ENCODE results near the gene MARCHF10. TPM values are rescaled to one million over a fixed set of nuclear protein-coding genes. Genes with fewer than 3 reads are reported as not detected.

The MARCHF10 gene
- total and polyA plus RNA-seq, 9 of the 15 experiments (the other 6 are each of a cell fraction or from before 2014, with no cell fraction given), result not detected

DNA sequence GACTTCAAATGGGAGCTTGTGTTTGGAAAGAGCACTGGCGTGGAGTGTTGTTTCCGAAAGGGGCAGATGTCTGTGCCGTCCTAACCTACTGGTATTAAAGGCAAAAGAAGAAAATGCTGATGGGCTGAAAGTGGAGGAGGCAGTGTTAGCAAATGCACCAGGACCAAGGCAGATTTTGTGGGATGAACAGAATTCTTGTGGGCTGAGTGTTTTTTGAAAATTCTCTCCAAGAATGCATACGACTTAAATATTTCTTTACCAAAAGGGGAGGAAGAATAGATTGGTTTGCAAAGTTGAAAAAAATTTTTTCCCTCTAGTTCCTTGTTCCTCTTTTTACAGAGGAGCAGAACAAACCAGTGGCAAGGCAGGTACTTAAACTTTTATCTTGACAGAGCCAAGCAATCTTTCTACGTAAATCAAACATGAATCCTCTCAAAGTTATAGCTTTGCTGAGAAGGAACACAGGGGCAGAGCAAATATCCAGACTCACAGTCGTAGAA, 16.8 kb downstream of the MARCHF10 start:
- no peaks in the 10 kb centered on the region for H3K36me3 ChIP-seq (ENCODE audit: control insufficient read depth, insufficient read depth, low read length)
- H3K4me2 ChIP-seq (ENCODE audit: insufficient read depth, low read length), result no peak overlapping the region
- H3K9me1 ChIP-seq (ENCODE audit: control insufficient read depth, insufficient read depth, low read length), result no peaks in the 10 kb centered on the region
- H3K9ac ChIP-seq (ENCODE audit: insufficient read depth in 1 of 2, low read depth in 2 of 2, low read length in 2 of 2), result no peak overlapping the region
- no peak overlapping the region for H3K4me3 ChIP-seq
- DNase-seq (ENCODE audit: extremely low read depth in 1 of 4, low spot score in 3 of 4) (no peak), FAIRE-seq (no peak), ATAC-seq (no peak)
- ChIA-PET CTCF (ENCODE audit: low intra/inter-chr PET ratio) (no interaction called here), POLR2A (no interaction called here)
- in situ Hi-C loops (cut with MboI) (no loop called here), intact Hi-C loops (cut with micrococcal nuclease) (no loop called here)
- 0% methylated on average over 6 of the region's 6 CpGs for WGBS (ENCODE audit: insufficient coverage, low coverage, missing lambda C conversion rate)
- no peaks in the 10 kb centered on the region; a peak in 1 of 5 replicates for H3K4me1 ChIP-seq (replicated peaks in 1 of 2; ENCODE audit: control insufficient read depth in 2 of 2, insufficient read depth in 2 of 2, low read length in 2 of 2)
- peaks cover 9 to 22% of the 10 kb centered on the region in 2 experiments for H3K27me3 ChIP-seq (ENCODE audit: control insufficient read depth in 2 of 2, insufficient read depth in 2 of 2, low read length in 2 of 2)
- no peak overlapping the region for H2AFZ ChIP-seq (ENCODE audit: low read depth, low read length)
- H3K79me2 ChIP-seq (ENCODE audit: control insufficient read depth, insufficient read depth, low read length), result no peaks in the 10 kb centered on the region
- H4K20me1 ChIP-seq (replicated peaks; ENCODE audit: control insufficient read depth, insufficient read depth, low read length), result no peaks in the 10 kb centered on the region
- H3K9me3 ChIP-seq (replicated peaks; ENCODE audit: control insufficient read depth, insufficient read depth, low read depth, low read length), result no peaks in the 10 kb centered on the region
- no TSS peak for BruUV-seq (replicated peaks)
- no peak for TF ChIP-seq ZNF589 (CRISPR knock-in tag; IDR thresholded peaks at IDR 0.05; ENCODE audit: low read depth)
- TF ChIP-seq, protein P1, sequence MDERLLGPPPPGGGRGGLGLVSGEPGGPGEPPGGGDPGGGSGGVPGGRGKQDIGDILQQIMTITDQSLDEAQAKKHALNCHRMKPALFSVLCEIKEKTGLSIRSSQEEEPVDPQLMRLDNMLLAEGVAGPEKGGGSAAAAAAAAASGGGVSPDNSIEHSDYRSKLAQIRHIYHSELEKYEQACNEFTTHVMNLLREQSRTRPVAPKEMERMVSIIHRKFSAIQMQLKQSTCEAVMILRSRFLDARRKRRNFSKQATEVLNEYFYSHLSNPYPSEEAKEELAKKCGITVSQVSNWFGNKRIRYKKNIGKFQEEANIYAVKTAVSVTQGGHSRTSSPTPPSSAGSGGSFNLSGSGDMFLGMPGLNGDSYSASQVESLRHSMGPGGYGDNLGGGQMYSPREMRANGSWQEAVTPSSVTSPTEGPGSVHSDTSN (CRISPR knock-in tag; IDR thresholded peaks at IDR 0.05; ENCODE audit: low read depth), result no peak
- TF ChIP-seq, protein P1 (tag; conservative IDR thresholded peaks at IDR 0.05; ENCODE audit: low read depth), result 0 out of 2 replicates have a peak, but pooled peaks have one; percentile 20
- H3K27ac ChIP-seq (ENCODE audit: extremely low read depth, low read depth, low read length), result no peak overlapping the region

All from K562 (cell line).